Glutamatergic neuron (in vitro differentiated cells): ENCODE measurements around the gene CCDC110. TPM values are rescaled to one million over a fixed set of nuclear protein-coding genes. Genes with fewer than 3 reads are reported as not detected.

Experiments used
- DNase-seq: peaks from one replicate; pipeline ENCODE4 v3.0.0; 2022
- H3K27ac Mint-ChIP-seq: one replicate; pipeline ENCODE4 v1.8.0; 2020; ENCODE audit warnings: mild to moderate bottlenecking, mixed read lengths, inconsistent platforms; ENCODE audit not compliant: unreplicated experiment
- H3K27me3 Mint-ChIP-seq: one replicate; pipeline ENCODE4 v1.8.0; 2020; ENCODE audit warnings: mild to moderate bottlenecking, moderate library complexity, mixed read lengths, inconsistent platforms; ENCODE audit not compliant: unreplicated experiment
- H3K36me3 Mint-ChIP-seq: one replicate; pipeline ENCODE4 v1.8.0; 2020; ENCODE audit warnings: mild to moderate bottlenecking, mixed read lengths, inconsistent platforms; ENCODE audit not compliant: unreplicated experiment
- H3K4me1 Mint-ChIP-seq: one replicate; pipeline ENCODE4 v1.8.0; 2020; ENCODE audit warnings: mild to moderate bottlenecking, low read depth, mixed read lengths, inconsistent platforms; ENCODE audit not compliant: unreplicated experiment
- H3K4me3 Mint-ChIP-seq: one replicate; pipeline ENCODE4 v1.8.0; 2020; ENCODE audit warnings: mild to moderate bottlenecking, mixed read lengths, inconsistent platforms; ENCODE audit not compliant: unreplicated experiment
- H3K9me3 Mint-ChIP-seq: one replicate; pipeline ENCODE4 v1.8.0; 2020; ENCODE audit warnings: mild to moderate bottlenecking, moderate library complexity, mixed read lengths, inconsistent platforms; ENCODE audit not compliant: unreplicated experiment
- total RNA-seq: library from RNA; stranded (reverse); fragmentation: NEBNext Ultra II Directional; extraction: Animal tissue kit (Norgen Biotek cat#: 25700); gene quantifications from one replicate; pipeline ENCODE4 v1.2.1, GENCODE V29; 2021; ENCODE audit not compliant: unreplicated experiment
- TF ChIP-seq, protein P1 (sequence below): fragments of 200-600 bp; sonication (generic); IDR thresholded peaks from one replicate; pipeline ENCODE4 v1.5.0; 2021; ENCODE audit not compliant: partially characterized antibody, unreplicated experiment

The CCDC110 gene
- total RNA-seq, 1 donor from 2014 or later: 1.3 TPM

GRCh38 chr4:185425647-185426352 lies 45.7 kb downstream of the CCDC110 start, which contains the start of gene UFSP2:
Gene UFSP2 (minus strand): TSS chr4:185425964. CDS start chr4:185425868, 96 bp downstream.
- peaks cover 8% of the 10 kb centered on the region for H3K4me1 Mint-ChIP-seq
- no peaks in the 10 kb centered on the region for H3K36me3 Mint-ChIP-seq
- H3K27me3 Mint-ChIP-seq: peaks cover 8% of the 10 kb centered on the region
- H3K4me3 Mint-ChIP-seq: peak within 1 kb of the TSS; percentile 90
- H3K27ac Mint-ChIP-seq: peak within 1 kb of the TSS; percentile 79
- peaks cover 11% of the 10 kb centered on the region for H3K9me3 Mint-ChIP-seq
- TF ChIP-seq, protein P1, sequence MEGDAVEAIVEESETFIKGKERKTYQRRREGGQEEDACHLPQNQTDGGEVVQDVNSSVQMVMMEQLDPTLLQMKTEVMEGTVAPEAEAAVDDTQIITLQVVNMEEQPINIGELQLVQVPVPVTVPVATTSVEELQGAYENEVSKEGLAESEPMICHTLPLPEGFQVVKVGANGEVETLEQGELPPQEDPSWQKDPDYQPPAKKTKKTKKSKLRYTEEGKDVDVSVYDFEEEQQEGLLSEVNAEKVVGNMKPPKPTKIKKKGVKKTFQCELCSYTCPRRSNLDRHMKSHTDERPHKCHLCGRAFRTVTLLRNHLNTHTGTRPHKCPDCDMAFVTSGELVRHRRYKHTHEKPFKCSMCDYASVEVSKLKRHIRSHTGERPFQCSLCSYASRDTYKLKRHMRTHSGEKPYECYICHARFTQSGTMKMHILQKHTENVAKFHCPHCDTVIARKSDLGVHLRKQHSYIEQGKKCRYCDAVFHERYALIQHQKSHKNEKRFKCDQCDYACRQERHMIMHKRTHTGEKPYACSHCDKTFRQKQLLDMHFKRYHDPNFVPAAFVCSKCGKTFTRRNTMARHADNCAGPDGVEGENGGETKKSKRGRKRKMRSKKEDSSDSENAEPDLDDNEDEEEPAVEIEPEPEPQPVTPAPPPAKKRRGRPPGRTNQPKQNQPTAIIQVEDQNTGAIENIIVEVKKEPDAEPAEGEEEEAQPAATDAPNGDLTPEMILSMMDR: no peak
- DNase-seq: peak; percentile 87

- Mint-ChIP-seq H3K27ac (peak overlapping the region; percentile 79), H3K4me1 (peaks cover 8% of the 10 kb centered on the region), H3K36me3 (no peaks in the 10 kb centered on the region), H3K4me3 (peak overlapping the region; percentile 90), H3K27me3 (peaks cover 8% of the 10 kb centered on the region), H3K9me3 (peaks cover 11% of the 10 kb centered on the region)
- no peak for DNase-seq
- TF ChIP-seq, protein P1: no peak
Observed at GRCh38 chr4:185424905-185425646, 46.5 kb downstream of the CCDC110 start.

- Mint-ChIP-seq H3K9me3 (peaks cover 11% of the 10 kb centered on the region), H3K4me3 (no peak overlapping the region), H3K4me1 (peaks cover 8% of the 10 kb centered on the region), H3K27ac (no peak overlapping the region), H3K27me3 (peaks cover 8% of the 10 kb centered on the region), H3K36me3 (no peaks in the 10 kb centered on the region)
- DNase-seq: no peak
- TF ChIP-seq, protein P1: no peak
Observed at GRCh38 chr4:185421366-185422124, 50.0 kb downstream of the CCDC110 start.

DNA sequence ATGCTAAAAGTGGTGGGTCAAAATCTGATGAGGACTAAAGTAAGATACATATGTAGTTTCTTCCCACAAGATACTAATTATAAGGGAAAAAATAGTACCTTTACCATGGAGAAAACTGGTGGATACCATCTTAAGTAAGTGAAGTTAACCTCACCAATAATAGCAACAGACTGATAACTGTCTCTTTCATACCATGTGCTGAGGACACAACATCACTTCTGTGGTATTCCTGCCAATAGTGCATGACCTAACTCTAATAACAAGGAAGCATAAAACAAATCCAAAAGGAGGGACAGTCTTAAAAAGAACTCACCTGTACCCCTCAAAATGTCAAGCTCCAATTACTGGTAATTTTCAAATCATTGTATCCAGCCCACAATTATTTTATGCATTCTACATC lies 54.6 kb downstream of the CCDC110 start:
- H3K9me3 Mint-ChIP-seq: no peaks in the 10 kb centered on the region
- H3K27me3 Mint-ChIP-seq: peaks cover 2% of the 10 kb centered on the region
- H3K4me1 Mint-ChIP-seq: peaks cover 3% of the 10 kb centered on the region
- H3K27ac Mint-ChIP-seq: no peak overlapping the region
- no peak for DNase-seq
- TF ChIP-seq, protein P1: no peak
- H3K4me3 Mint-ChIP-seq: no peak overlapping the region
- no peaks in the 10 kb centered on the region for H3K36me3 Mint-ChIP-seq
